CD1c-positive myeloid dendritic cell (primary cell): ENCODE data around the gene SUV39H2.
A peak's percentile ranks its signal among the peaks of the same experiment; 100 is the strongest.
"Not testable (repeated sequence)": the region's sequence is repeated elsewhere in the genome, so short reads cannot be mapped to it uniquely, and the experiment has no call there.

Source experiments
- DNase-seq: peaks from one replicate; pipeline ENCODE4 v3.0.0-alpha.2; 2016; ENCODE audit errors: extremely low spot score

The SUV39H2 gene

GRCh38 chr10:14930610-14931009 lies 51.9 kb downstream of the SUV39H2 start:
- DNase-seq = no peak

- DNase-seq = no peak
Measured at GRCh38 chr10:14936584-14936983, 57.9 kb downstream of the SUV39H2 start.

- peak; percentile 45 for DNase-seq
Measured at GRCh38 chr10:14938971-14939370, 60.3 kb downstream of the SUV39H2 start.

- not testable (repeated sequence) for DNase-seq
Measured at GRCh38 chr10:14942147-14942949, 63.7 kb downstream of the SUV39H2 start.

- DNase-seq = not testable (repeated sequence)
Measured at GRCh38 chr10:14942950-14943338, 64.3 kb downstream of the SUV39H2 start.

GRCh38 chr10:14945108-14945507 lies 66.4 kb downstream of the SUV39H2 start:
- DNase-seq = no peak

GRCh38 chr10:14947268-14947667 lies 68.6 kb downstream of the SUV39H2 start:
- DNase-seq = no peak

- DNase-seq = no peak
Measured at GRCh38 chr10:14949291-14949690, 70.6 kb downstream of the SUV39H2 start.

- no peak for DNase-seq
Measured at GRCh38 chr10:14952851-14953423, 74.3 kb downstream of the SUV39H2 start.

GRCh38 chr10:14953424-14954000 lies 74.8 kb downstream of the SUV39H2 start:
- peak; percentile 69 for DNase-seq
